HG02943 (cell line): ENCODE data around the gene BID.

Source experiments
- ATAC-seq: cut with Tn5 transposase; IDR thresholded peaks from one replicate; pipeline ENCODE4 v1.9.1; 2021; ENCODE audit warnings: mild to moderate bottlenecking, low read depth, moderate library complexity; ENCODE audit not compliant: unreplicated experiment

BID gene

DNA sequence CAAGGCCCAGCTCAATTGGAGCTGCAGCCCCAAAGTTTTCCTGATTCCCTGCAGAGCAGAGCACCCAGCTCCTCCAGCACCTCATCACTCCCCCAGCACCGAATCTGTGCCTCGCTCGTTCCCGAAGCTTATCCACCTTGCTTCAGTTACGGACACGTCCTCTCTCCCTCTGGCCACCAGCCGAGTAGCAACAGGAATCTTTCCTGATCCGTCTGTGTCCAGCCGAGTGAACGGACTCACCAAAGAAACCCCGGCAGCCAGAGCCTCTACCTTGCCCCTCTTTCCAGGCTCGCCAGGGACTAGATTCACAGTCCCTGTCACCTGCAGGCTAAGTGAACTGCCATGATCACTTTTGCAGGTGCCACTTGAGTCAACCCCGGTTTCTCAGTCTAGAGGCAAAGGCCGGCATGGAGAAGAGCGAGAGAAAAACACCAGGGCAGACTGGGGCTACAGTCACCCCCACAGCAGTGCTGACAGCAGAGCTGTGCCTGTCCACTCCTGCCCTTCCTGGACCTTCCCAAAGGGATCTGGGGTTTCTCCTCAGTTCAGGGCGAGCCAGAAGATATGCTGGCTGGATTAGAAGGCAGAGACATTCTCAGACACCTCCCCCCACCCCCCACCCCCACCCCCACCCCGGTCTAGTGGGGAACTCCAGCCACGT lies 32.3 kb downstream of the BID start:
- ATAC-seq = no peak

DNA sequence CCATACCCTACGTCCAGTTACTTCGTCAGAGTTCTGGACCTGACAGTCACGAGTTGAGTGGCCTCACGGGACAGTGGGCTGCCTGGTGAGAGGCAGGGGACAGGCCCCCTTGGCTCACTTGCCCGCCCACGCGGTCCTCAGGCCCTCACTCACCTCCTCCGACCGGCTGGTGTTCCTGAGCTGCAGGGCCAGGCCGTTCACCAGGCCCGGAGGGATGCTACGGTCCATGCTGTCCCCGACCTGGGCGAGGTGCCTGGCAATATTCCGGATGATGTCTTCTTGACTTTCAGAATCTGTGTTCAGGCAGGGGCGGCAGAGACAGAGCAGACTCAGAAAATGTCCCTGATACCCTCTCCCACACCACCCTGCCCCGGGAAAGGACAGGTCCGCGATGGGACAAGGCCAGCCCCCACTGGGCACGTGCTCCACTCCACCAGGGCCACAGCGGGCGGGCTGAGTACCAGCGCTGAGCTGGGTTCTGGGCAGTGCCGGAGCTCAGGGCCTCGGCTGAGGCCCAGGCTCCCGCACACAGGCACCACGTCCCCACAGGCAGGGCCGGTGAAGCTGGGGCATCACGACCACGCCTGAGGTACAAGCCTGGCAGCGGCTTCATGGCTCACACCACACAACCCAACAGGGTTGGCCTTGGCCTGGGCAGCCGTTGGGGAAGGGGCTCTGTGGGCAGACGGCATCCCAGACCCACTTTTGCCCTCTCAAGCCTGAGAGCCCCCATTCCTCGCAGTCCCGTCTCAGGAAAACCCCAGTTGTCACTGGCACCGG lies 34.9 kb downstream of the BID start:
- ATAC-seq = no peak

DNA sequence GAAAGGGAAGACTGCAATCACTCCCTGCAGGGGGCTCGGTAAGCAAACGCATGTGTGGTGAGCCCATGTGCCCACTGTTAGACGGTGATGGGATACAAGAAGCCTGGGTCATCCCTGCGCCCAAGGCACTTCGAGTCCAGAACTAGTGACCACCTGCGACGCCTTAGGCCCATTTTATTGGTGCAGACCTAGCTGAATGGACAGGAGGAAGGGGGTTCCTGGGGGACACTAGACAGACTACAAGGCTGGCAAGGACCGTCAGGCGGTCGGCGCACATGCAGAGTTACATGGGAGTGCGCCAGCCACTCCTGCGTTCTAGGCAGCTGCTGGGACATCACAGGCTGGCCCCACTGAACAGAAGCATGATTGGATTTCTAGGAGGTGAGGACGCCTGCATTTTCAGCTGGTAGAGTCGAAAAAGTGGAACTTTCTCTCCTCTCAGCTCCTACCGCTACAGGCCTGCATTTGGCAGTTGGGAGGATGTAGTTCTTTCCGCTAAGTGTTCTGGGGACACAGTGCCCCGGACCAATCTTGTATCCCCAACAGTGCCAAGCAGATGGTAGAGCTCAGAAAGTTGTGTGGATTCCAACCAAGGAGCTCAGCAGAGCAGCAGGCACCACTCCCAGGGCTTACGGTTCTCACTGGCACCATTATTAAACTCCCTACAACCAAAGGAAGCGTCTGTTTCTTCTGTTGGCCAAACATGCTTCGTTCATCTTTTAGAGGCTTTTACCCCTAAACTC lies 35.7 kb downstream of the BID start:
- no peak for ATAC-seq

DNA sequence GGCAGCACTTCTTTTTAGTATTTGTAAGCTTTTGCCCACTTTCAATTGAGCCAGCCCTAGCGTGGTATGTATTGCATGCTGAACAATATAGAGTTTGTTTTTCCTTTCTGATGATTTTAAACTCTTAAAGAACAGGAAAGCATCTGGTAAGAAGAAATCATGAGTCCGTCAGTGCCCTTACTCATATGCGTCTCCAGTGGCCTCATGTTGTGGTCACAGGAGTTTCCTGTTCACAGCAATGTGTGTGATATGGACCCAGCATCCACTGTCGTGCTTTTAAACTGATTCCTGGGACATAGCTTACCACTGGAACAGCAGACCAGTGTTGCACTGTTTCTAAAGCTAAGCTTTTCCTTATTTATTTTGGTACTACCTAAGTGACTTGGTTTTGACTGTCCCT lies 40.1 kb downstream of the BID start:
- no peak for ATAC-seq

DNA sequence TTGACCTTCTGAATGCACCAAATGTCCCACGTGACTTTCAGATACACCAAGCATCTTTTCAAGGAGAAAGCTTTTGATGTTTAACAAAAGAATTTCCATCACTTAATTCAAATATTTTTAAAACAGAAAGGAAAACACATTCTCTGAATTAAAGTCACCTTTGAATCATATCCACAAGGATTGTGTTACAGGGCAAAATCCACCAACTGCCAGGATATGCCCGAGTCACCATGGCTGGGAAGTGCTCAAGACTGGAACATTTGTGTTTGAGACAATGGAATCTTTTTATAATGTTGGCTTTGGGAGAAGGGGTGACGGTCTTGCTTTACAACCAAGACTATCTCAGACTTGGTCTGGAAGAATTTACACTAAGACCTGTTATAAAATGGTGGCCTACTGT lies 40.8 kb downstream of the BID start:
- ATAC-seq = no peak

DNA sequence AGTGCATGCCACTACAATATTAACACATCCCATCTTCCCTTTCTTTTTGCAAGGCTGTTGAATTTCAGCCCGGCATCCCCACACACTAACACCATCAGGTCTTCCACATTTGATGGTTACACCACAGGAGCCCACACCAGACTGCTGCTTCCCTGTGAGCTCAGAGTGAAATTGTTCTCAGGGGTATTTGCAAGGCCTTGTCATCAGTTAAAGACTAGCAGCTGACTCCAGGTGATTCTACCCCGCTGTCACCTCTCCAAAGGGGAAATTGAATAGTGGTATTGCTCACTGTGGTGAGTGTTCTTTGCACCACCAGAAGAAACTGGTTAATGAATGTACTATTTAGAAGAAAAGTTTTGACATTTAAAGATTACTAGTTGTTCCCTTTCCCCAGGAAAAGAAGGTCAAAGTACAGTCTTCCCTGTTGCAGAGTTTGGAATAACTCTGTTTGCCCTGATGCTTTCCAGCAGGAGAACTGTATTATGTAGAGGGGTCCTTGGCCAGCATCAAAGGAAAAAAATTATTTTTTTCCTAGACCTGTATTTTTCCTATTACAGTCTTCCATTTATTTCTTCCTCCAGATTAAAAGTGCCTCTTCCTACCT lies 41.9 kb downstream of the BID start:
- ATAC-seq = no peak

DNA sequence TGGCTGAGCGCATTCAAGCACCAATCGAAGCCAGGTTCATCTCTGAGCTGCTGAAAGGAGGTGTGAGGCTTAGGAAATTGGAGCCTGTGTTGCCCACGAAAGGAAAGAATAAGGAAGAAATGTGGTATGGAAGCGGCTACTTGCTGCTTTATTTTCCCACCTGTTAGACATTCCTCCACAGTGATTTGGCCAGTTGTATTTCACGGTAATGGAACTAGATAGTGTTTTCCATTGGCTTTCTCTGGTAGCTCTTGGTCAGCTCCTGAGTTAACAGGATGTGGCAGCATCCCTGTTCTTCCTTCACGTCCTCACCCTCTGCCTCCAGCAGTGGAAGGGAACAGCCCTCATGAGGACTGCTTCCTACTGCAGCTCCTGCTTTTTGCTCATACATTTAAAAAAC lies 44.7 kb downstream of the BID start:
- ATAC-seq = no peak

DNA sequence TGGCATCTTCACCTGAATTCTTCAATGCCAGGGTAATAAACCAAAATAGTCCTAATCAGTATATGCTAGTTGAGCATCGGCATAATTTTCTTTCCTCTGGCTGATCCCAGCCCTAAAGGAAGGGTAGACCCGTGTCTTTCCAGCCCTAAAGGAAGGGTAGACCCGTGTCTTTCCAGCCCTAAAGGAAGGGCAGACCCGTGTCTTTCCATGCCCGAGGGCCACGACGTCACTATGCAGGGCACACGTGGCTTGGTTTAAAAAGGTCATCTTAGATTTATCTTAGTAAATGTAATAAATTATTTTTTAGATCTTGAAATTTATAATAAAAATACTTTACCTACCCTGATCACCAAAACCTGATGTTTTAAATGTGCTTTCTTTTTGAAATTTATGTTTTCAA lies 45.5 kb downstream of the BID start:
- no peak for ATAC-seq

DNA sequence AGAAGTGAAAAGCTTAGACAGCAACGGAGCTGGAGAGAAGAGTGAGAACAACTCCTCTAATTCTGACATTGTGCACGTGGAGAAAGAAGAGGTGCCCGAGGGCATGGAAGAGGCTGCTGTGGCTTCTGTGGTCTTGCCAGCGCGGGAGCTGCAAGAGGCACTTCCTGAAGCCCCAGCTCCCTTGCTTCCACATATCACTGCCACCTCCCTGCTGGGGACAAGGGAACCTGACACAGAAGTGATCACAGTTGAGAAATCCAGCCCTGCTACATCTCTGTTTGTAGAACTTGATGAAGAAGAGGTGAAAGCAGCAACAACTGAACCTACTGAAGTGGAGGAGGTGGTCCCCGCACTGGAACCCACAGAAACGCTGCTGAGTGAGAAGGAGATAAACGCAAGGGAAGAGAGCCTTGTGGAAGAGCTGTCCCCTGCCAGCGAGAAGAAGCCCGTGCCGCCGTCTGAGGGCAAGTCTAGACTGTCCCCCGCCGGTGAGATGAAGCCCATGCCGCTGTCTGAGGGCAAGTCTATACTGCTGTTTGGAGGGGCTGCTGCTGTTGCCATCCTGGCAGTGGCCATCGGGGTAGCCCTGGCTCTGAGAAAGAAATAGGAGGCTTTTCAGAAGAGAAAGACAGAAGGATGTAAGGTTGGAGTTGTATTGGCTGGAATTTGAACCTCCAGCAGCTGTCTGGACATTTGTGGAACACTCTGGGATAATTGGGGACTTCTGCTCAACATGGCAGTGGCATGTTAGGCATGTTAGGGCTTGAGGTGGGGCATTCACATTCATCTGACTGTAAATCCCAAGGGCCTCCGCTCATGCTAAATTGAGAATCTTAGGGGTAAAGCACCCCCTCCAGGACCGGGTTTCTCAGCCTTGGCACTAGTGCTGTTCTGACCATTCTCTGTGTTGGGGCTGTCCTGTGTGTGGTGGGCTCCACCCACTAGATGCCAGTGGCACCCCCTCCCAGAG lies 47.1 kb downstream of the BID start:
- no peak for ATAC-seq

DNA sequence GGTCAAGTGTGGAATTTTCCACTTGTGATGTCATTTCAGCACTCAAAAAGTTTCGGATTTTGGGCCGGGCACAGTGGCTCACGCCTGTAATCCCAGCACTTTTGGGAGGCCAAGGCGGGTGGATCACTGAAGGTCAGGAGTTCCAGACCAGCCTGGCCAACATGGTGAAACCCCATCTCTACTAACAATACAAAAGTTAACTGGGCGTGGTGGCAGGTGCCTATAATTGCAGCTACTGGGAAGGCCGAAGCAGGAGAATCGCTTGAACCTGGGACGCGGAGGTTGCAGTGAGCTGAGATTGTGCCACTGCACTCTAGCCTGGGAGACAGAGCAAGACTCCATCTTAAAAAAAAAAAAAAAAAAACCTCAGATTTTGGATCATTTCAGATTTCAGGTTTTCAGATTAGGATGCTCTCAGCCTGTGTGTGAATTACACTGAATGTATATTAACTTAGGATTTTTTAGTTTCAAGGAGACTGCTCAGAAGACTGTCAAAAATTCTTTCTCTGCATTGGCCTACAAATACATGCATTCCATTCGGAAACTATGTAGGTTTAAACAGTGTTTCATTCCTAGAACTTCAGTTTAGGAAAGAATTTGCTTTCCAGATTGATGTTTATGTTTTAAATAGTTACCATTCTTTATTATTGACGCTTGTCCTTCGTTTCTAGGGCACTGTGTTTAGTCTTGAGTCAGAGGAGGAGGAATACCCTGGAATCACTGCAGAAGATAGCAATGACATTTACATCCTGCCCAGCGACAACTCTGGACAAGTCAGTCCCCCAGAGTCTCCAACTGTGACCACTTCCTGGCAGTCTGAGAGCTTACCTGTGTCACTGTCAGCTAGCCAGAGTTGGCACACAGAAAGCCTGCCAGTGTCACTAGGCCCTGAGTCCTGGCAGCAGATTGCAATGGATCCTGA lies 48.0 kb downstream of the BID start:
- no peak for ATAC-seq

DNA sequence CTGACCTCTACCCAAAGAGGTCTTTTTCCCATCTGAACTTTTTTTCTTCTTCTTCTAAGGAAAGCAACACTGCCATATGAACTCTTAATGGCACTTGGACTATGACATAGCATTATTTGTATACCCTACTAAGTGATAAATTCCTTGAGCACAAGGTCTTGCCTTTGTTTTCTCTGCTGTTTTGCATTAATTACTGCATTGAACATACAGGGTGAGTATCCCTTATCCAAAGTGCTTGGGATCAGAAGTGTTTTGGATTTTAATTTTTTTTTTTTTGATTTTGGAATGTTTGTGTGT lies 48.8 kb downstream of the BID start:
- ATAC-seq = no peak

DNA sequence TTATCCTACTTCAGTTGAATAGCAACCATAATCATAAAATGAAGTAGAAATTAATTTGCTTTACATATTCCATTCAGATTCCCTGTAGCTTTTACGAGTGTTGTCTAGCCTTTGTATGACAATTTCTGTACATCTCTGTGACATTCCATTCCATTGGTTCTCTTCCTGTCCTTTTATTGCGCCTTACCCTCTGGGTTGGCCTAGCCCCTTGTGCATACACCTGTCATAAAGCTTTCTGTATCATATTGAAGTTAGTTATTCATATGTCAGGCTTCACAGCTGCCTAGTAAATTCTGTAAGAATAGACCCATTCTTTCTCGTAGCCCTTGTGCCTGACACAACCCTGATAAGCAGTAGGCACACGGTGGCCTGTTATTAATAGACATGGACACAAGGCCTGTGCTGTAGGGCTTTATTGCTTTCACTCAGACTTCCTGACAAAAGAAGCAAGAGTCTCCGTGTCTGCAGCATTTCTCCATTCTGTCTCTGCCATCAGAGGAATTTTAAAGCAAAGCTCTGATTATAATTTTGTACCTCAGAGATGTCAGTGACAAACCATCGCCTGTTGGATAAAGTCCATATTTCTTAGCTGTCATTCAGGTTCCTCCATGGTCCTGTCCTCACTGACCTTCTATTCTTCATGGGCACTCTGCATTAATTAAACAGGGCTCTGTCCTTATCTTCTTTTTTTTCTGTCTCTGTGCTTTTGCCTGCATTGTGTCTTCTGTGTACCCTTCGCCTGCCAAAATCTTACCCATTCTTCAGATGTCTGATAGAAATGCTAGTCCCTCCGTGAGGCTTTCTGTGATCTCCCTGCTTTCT lies 49.4 kb downstream of the BID start:
- no peak for ATAC-seq

DNA sequence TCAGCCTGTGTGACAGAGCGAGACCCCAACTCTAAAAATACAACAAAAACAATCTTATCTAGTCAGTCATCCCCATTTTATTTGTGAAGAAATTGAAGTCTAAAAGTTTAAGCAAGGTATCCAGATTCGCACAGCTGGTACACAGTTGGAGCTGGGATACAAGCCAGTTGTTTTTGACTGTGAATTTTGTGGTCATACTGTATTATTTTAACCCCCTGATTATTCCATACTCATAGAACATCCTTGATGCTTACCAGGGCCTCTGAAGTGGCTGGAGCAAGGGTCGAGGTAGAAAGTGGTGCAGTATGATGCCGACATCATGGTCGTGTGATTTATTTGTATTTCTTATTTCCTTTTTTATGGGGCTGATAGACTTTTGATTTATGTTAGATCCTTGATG lies 50.0 kb downstream of the BID start:
- ATAC-seq = no peak

DNA sequence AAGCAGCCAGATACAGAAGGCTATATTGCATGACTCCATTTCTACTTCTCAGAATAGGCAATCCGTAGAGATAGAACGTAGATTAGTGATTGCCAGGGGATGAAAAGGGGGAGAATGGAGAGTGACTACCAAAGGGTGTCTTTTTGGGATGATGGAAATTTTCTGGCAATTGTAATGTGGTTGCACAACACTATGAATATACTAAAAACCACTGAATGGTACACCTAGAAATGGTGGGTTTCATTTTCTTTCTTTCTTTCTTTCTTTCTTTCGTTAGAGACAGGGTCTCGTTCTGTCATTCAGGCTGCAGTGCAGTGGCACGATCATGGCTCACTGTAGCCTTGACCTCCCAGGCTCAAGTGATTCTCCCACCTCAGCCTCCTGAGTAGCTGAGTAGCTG lies 54.4 kb downstream of the BID start:
- ATAC-seq = no peak

DNA sequence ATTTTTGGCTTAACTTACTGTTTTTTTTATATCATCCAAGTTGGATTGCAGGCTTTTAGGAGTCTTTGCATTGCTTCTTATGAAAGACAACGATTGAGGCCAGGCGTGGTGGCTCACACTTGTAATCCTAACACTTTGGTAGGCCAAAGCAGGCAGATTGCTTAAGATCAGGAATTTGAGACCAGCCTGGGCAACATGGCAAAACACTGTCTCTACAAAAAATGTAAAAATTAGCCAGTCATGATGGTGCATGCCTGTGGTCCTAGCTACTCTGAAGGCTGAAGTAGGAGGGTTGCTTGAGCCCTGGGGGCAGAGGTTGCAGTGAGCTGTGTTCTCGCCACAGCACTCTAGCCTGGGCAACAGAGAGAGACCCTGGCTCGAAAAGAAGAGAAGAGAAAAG lies 56.6 kb downstream of the BID start:
- ATAC-seq = no peak

DNA sequence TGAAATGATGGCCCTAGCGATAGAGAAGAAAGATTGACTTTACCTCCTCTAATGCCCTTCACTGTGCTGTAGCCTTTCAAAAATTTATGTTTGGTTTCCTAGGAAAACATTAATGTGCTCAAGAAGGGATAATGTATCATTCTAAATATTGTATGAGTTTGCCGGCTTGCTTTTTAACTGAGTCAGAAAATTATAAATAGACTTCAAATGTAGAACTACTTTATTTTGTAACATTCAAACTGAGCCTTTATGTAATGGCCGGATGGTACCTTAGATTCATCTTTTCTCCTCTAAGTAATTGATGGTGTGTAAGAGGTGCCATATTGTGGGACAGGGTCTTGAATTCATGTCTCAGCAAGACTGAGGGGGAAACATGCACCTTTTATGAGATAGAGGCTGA lies 57.7 kb downstream of the BID start:
- no peak for ATAC-seq

DNA sequence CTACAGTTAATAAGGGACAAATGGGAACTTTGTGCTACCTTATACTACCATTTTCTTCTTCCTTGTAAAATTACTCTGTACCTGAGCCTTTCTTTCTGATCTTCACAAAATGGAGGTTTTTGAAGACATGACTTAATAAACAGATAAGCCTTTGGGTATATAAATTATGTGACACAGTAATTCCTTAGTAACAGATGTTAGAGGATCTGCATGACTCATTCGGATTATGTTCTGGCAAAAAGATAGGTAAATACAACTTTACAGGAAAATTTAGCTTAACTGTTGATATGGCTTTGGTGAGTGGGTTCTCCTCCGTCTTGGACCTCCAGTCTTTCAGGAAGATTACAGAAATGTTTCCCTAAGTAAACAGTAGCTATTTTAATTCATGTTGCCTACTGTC lies 61.8 kb downstream of the BID start:
- no peak for ATAC-seq

DNA sequence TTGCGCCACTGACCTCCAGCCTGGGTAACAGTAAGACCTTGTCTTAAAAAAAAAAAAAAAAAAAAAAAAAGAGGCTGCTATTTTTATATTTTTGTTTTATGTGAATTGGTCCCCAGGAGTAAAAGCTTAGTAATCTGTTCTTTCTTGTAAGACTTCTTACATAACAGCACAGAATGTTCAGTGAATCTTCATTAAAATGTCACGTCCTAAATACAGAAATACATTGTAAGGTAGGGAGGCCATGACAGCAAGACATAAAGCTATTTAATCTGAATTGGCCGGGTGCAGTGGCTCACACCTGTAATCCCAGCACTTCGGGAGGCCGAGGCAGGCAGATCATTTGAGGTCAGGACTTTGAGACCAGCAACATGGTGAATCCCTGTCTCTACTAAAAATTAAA lies 64.2 kb downstream of the BID start:
- no peak for ATAC-seq

DNA sequence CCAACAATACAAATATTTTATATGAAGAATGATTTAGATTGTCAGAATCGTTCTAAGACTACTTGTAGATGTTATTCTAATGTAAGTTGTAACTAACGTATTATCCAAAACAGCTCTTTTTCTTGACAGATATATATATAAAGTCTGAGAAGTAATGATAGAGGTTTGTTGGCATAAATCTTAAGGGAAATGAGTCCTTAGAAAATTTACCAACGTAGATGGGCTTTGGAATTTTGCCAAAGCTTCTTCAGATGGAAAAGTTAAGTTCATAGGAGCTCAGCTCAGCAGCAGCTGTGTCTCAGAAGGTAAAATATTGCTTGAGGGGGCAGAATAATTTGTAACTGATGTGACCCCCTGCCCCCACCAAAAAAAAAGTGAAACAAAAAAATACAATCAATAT lies 66.7 kb downstream of the BID start:
- no peak for ATAC-seq
